K562 (cell line): ENCODE data around the gene TBL1X. TPM values are rescaled to one million over a fixed set of nuclear protein-coding genes. Genes with fewer than 3 reads are reported as not detected.

Experiments
- ATAC-seq: fragments of 200-7000 bp; cut with Tn5 transposase; 3 replicates; pipeline ENCODE4 v1.9.1; 2020; ENCODE audit warnings: moderate library complexity
- BruUV-seq: library from RNA; stranded (reverse); fragments of 400-500 nt; replicated peaks from 2 replicates; lab custom pipeline; 2021; lab: Mats Ljungman, UMichigan
- CTCF ChIA-PET: fragments of 300-600 bp; formaldehyde crosslinking; extraction: SDS; loops from one replicate; lab custom pipeline; 2021; ENCODE audit warnings: low intra/inter-chr PET ratio; lab: Yijun Ruan, JAX
- POLR2A ChIA-PET: fragments of 300-600, 350-650 bp; sonication (Branson Sonifier 250); formaldehyde crosslinking; extraction: SDS; loops from one replicate; lab custom pipeline; 2021; ENCODE audit warnings: antibody characterized with exemption, inconsistent platforms; lab: Yijun Ruan, JAX
- DNase-seq, 4 experiments: peaks; one replicate each; pipeline versions ENCODE4 v3.0.0 to v3.0.0-alpha.2; 2011 to 2018; ENCODE audit warnings: low spot score in 3 of 4, mixed read lengths in 3 of 4; ENCODE audit errors: extremely low read depth in 1 of 4
- FAIRE-seq: peaks from 2 replicates; lab custom pipeline; 2011; peaks lifted over from hg19 to GRCh38; lab: Jason Lieb, UNC
- H2AFZ ChIP-seq: 2 replicates; pipeline ENCODE4 v1.6.0; 2011; ENCODE audit warnings: low read depth, low read length, control low read depth, inconsistent platforms
- H3K27ac ChIP-seq: fragments of 200-600 bp; 3 replicates; pipeline ENCODE4 v1.8.0; 2011; ENCODE audit warnings: low read depth, mild to moderate bottlenecking, control low read depth, inconsistent platforms, low read length, moderate library complexity, mixed read lengths; ENCODE audit errors: extremely low read depth
- H3K27me3 ChIP-seq, 2 experiments: fragments of 300-600 bp in 1 of 2; 2 replicates in 1 of 2; 3 replicates in 1 of 2; pipeline versions ENCODE4 v1.6.0 to v1.8.0; 2011; ENCODE audit warnings: inconsistent platforms in 2 of 2, low read length in 2 of 2, mild to moderate bottlenecking in 1 of 2, mixed read lengths in 1 of 2, moderate library complexity in 1 of 2; ENCODE audit not compliant: control insufficient read depth in 2 of 2, insufficient read depth in 2 of 2
- H3K36me3 ChIP-seq: fragments of 300-600 bp; 3 replicates; pipeline ENCODE4 v1.8.0; 2011; ENCODE audit warnings: mild to moderate bottlenecking, low read length, inconsistent platforms; ENCODE audit not compliant: control insufficient read depth, insufficient read depth
- H3K4me1 ChIP-seq, 2 experiments: fragments of 200-600 bp in 1 of 2; replicated peaks in 1 of 2; 2 replicates in 1 of 2; 3 replicates in 1 of 2; pipeline versions ENCODE4 v1.5.1 to v1.8.0; 2011; ENCODE audit warnings: inconsistent platforms in 2 of 2, low read length in 2 of 2, mild to moderate bottlenecking in 1 of 2, mixed read lengths in 1 of 2, moderate library complexity in 1 of 2; ENCODE audit not compliant: control insufficient read depth in 2 of 2, insufficient read depth in 2 of 2
- H3K4me2 ChIP-seq: 2 replicates; pipeline ENCODE4 v1.6.1; 2011; ENCODE audit warnings: low read length, control low read depth, inconsistent platforms, mixed read lengths; ENCODE audit not compliant: insufficient read depth
- H3K4me3 ChIP-seq: fragments of 200-600 bp; sonication (generic), shearing (Covaris generic); 2 replicates; pipeline ENCODE4 v1.5.1; 2016; ENCODE audit warnings: control low read depth, inconsistent platforms
- H3K79me2 ChIP-seq: fragments of 200-600 bp; 3 replicates; pipeline ENCODE4 v1.8.0; 2011; ENCODE audit warnings: low read length, inconsistent platforms; ENCODE audit not compliant: control insufficient read depth, insufficient read depth
- H3K9ac ChIP-seq, 2 experiments: 2 replicates each; pipeline versions ENCODE4 v1.6.0 to v1.6.1; 2011; ENCODE audit warnings: low read depth in 2 of 2, low read length in 2 of 2, control low read depth in 1 of 2, inconsistent platforms in 1 of 2, mild to moderate bottlenecking in 1 of 2, mixed read lengths in 1 of 2; ENCODE audit not compliant: insufficient read depth in 1 of 2
- H3K9me1 ChIP-seq: one replicate; pipeline ENCODE4 v1.6.0; 2011; ENCODE audit warnings: inconsistent platforms, mild to moderate bottlenecking, low read length, moderate library complexity; ENCODE audit not compliant: control insufficient read depth, insufficient read depth
- H3K9me3 ChIP-seq: replicated peaks from 2 replicates; pipeline ENCODE4 v1.5.1; 2011; ENCODE audit warnings: low read depth, low read length, inconsistent platforms; ENCODE audit not compliant: control insufficient read depth, insufficient read depth
- H4K20me1 ChIP-seq: replicated peaks from 2 replicates; pipeline ENCODE4 v1.6.1; 2011; ENCODE audit warnings: low read length, inconsistent platforms, mixed read lengths; ENCODE audit not compliant: control insufficient read depth, insufficient read depth
- HDAC6 ChIP-seq: IDR thresholded peaks from 2 replicates; pipeline ENCODE4 v1.6.1; 2012; ENCODE audit warnings: low read depth, mild to moderate bottlenecking, control low read depth, inconsistent platforms, low read length, moderate library complexity
- ZNF316 ChIP-seq: fragments of 450-650 bp; IDR thresholded peaks from 2 replicates; pipeline ENCODE4 v1.6.1; 2016
- ZNF609 ChIP-seq: sonication (generic); formaldehyde crosslinking; IDR thresholded peaks from 2 replicates; pipeline ENCODE4 v1.8.1; 2023; ENCODE audit warnings: missing genetic modification reagents, mild to moderate bottlenecking, borderline replicate concordance
- WGBS: fragments of 100-300 bp; shearing (Covaris generic); methylation state at CpG from one replicate; pipeline ENCODE4 v1.1.6; 2016; ENCODE audit warnings: low coverage, mixed read lengths; ENCODE audit not compliant: insufficient coverage; ENCODE audit errors: missing lambda C conversion rate; 5-methylcytosine and 5-hydroxymethylcytosine counted together
- in situ Hi-C: fragments of 300-500 bp; cut with MboI; formaldehyde crosslinking; loops from 4 replicates; pipeline ENCODE4 v1.15.0; 2018; ENCODE audit warnings: inconsistent platforms, mixed read lengths
- intact Hi-C: fragments of 100-400 bp; cut with micrococcal nuclease; formaldehyde crosslinking; loops from 2 replicates; pipeline ENCODE4 v1.14.2; 2022
- polyA plus RNA-seq, 8 experiments: library from polyadenylated mRNA; depleted of rRNA in 4 of 8; stranded (reverse) in 5 of 8; unstranded in 3 of 8; fragments of >200 nt; fragmentation: Nextera tagmentation in 2 of 8; fragmentation: Illumina TruSeq in 1 of 8; extraction: Ambion mirVana in 2 of 8; extraction: Trizol in 1 of 8; gene quantifications; 2 replicates each; pipeline versions ENCODE4 v1.2.1 to v1.2.3, GENCODE V29; 2011 to 2014; ENCODE audit warnings: inconsistent platforms in 1 of 8, missing spikeins in 1 of 8
- total RNA-seq, 7 experiments: library from RNA; depleted of rRNA in 6 of 7; stranded (reverse); fragments of >200 nt in 6 of 7; fragmentation: Illumina TruSeq in 2 of 7; extraction: Trizol in 2 of 7; gene quantifications; 2 replicates each; pipeline versions ENCODE4 v1.2.1 to v1.2.3, GENCODE V29; 2011 to 2021; ENCODE audit warnings: low replicate concordance in 1 of 7

Gene TBL1X
- total and polyA plus RNA-seq, 9 of the 15 experiments (the other 6 are each of a cell fraction or from before 2014, with no cell fraction given) = 6.0 to 49.6 (median 19.7) TPM

GRCh38 chrX:9595174-9595573 lies 130.3 kb downstream of the TBL1X start (continued):
- no peak for TF ChIP-seq ZNF609 (CRISPR knock-in tag)

GRCh38 chrX:9596837-9597236 lies 132.0 kb downstream of the TBL1X start:
- Histone ChIP-seq H3K4me3 (no peak overlapping the region), H3K36me3 (no peaks in the 10 kb centered on the region; the same call in 2 of the 3 replicates), H3K4me1 (no peaks in the 10 kb centered on the region), H3K27me3 (no peaks in the 10 kb centered on the region), H3K27ac (no peak overlapping the region), H3K9ac (no peak overlapping the region), H3K4me2 (no peak overlapping the region), H3K9me1 (no peaks in the 10 kb centered on the region), H3K9me3 (no peaks in the 10 kb centered on the region), H3K79me2 (no peaks in the 10 kb centered on the region; the same call in 2 of the 3 replicates), H2AFZ (no peak overlapping the region), H4K20me1 (no peaks in the 10 kb centered on the region)
- DNase-seq (no peak), FAIRE-seq (no peak), ATAC-seq (no peak)
- intact Hi-C loops = no loop called here
- CTCF ChIA-PET = no interaction called here
- in situ Hi-C loops = no loop called here
- WGBS = 80% methylated on average over 3 of the region's 3 CpGs
- TF ChIP-seq ZNF316 (0 out of 2 replicates have a peak, but pooled peaks have one; percentile 12), HDAC6 (no peak)
- POLR2A ChIA-PET = no interaction called here
- BruUV-seq = no TSS peak
